HepG2 (cell line): Measurements from ENCODE around the gene CLEC20A. TPM values are rescaled to one million over a fixed set of nuclear protein-coding genes. Genes with fewer than 3 reads are reported as not detected.

Source experiments
- CENPT ChIP-seq: sonication (generic); formaldehyde crosslinking; IDR thresholded peaks from 2 replicates; pipeline ENCODE4 v1.8.0; 2022; ENCODE audit warnings: low read depth, mild to moderate bottlenecking, moderate library complexity, missing genetic modification reagents
- GATAD1 ChIP-seq: IDR thresholded peaks from 2 replicates; pipeline ENCODE4 v1.6.1; 2016; ENCODE audit warnings: missing genetic modification reagents, missing compliant biosample characterization
- HBP1 ChIP-seq: IDR thresholded peaks from 2 replicates; pipeline ENCODE4 v1.6.1; 2016; ENCODE audit warnings: low read depth, control low read depth
- HDAC2 ChIP-seq: sonication (generic); formaldehyde crosslinking; IDR thresholded peaks from 2 replicates; pipeline ENCODE4 v1.4.0; 2020; ENCODE audit warnings: missing genetic modification reagents
- HNRNPH1 ChIP-seq: fragments of 200-400 bp; formaldehyde crosslinking; optimal IDR thresholded peaks from 2 replicates; pipeline ENCODE3; 2017; ENCODE audit warnings: mild to moderate bottlenecking, low read depth, low read length
- IRF9 ChIP-seq: sonication (generic); formaldehyde crosslinking; IDR thresholded peaks from 2 replicates; pipeline ENCODE4 v1.8.0; 2022; ENCODE audit warnings: missing genetic modification reagents, mild to moderate bottlenecking, borderline replicate concordance
- KLF15 ChIP-seq: sonication (generic); formaldehyde crosslinking; IDR thresholded peaks from 2 replicates; pipeline ENCODE4 v1.8.1; 2023; ENCODE audit warnings: borderline replicate concordance, mild to moderate bottlenecking, inconsistent platforms, missing genetic modification reagents, mixed read lengths
- NPAS2 ChIP-seq: sonication (generic); formaldehyde crosslinking; IDR thresholded peaks from 2 replicates; pipeline ENCODE4 v1.8.0; 2022; ENCODE audit warnings: mild to moderate bottlenecking, missing genetic modification reagents, borderline replicate concordance
- NR2F6 ChIP-seq, 2 experiments: IDR thresholded peaks; 2 replicates each; pipeline ENCODE4 v1.6.1; 2016; ENCODE audit warnings: antibody characterized with exemption in 1 of 2, mild to moderate bottlenecking in 1 of 2
- PRPF4 ChIP-seq: fragments of 200-400 bp; formaldehyde crosslinking; IDR thresholded peaks from 2 replicates; pipeline ENCODE4 v1.6.1; 2016; ENCODE audit warnings: low read length, low read depth; ENCODE audit not compliant: poor library complexity, severe bottlenecking
- RBM39 ChIP-seq: fragments of 200-400 bp; formaldehyde crosslinking; IDR thresholded peaks from one replicate; pipeline ENCODE4 v1.6.1; 2018; ENCODE audit warnings: antibody characterized with exemption, mild to moderate bottlenecking, low read depth, low read length; ENCODE audit not compliant: poor library complexity, severe bottlenecking
- SIX1 ChIP-seq: sonication (generic); formaldehyde crosslinking; IDR thresholded peaks from 2 replicates; pipeline ENCODE4 v1.4.0; 2020; ENCODE audit warnings: missing genetic modification reagents, borderline replicate concordance
- STAT5B ChIP-seq: sonication (generic); formaldehyde crosslinking; IDR thresholded peaks from 2 replicates; pipeline ENCODE4 v1.4.0; 2020; ENCODE audit warnings: missing genetic modification reagents
- SUZ12 ChIP-seq: fragments of 150-350 bp; IDR thresholded peaks from 2 replicates; pipeline ENCODE4 v1.6.1; 2014; ENCODE audit warnings: low read depth, low read length
- TBL1XR1 ChIP-seq: fragments of 150-350 bp; IDR thresholded peaks from 2 replicates; pipeline ENCODE4 v1.6.1; 2014; ENCODE audit warnings: borderline replicate concordance, low read length; ENCODE audit not compliant: partially characterized antibody
- TCF7 ChIP-seq: sonication (generic); IDR thresholded peaks from 2 replicates; pipeline ENCODE4 v1.6.1; 2016; ENCODE audit warnings: antibody characterized with exemption, low read depth
- ZHX2 ChIP-seq, 2 experiments: sonication (generic) in 1 of 2; formaldehyde crosslinking in 1 of 2; IDR thresholded peaks; 2 replicates each; pipeline versions ENCODE4 v1.6.1 to v1.9.0; 2014 to 2022; ENCODE audit warnings: antibody characterized with exemption in 1 of 2, borderline replicate concordance in 1 of 2, inconsistent platforms in 1 of 2, low read depth in 1 of 2, missing genetic modification reagents in 1 of 2
- ZNF136 ChIP-seq: sonication (generic); formaldehyde crosslinking; IDR thresholded peaks from 2 replicates; pipeline ENCODE4 v1.8.1; 2022; ENCODE audit warnings: low read depth, mild to moderate bottlenecking, moderate library complexity, missing genetic modification reagents
- ZNF576 ChIP-seq: sonication (generic); formaldehyde crosslinking; IDR thresholded peaks from 2 replicates; pipeline ENCODE4 v1.4.0; 2020; ENCODE audit warnings: mild to moderate bottlenecking, missing genetic modification reagents
- ZNF644 ChIP-seq: IDR thresholded peaks from 2 replicates; pipeline ENCODE4 v1.6.1; 2016; ENCODE audit warnings: low read depth
- ZNF790 ChIP-seq: sonication (generic); formaldehyde crosslinking; IDR thresholded peaks from 2 replicates; pipeline ENCODE4 v1.8.0; 2022; ENCODE audit warnings: missing genetic modification reagents, mild to moderate bottlenecking, borderline replicate concordance
- ZSCAN30 ChIP-seq: sonication (generic); formaldehyde crosslinking; IDR thresholded peaks from 2 replicates; pipeline ENCODE4 v1.5.0; 2020; ENCODE audit warnings: mild to moderate bottlenecking, missing genetic modification reagents
- polyA plus RNA-seq, 8 experiments: library from polyadenylated mRNA; depleted of rRNA in 3 of 8; stranded (reverse) in 7 of 8; unstranded in 1 of 8; fragments of >200 nt; fragmentation: Illumina TruSeq in 4 of 8; extraction: Trizol in 4 of 8; gene quantifications; 2 replicates each; pipeline versions ENCODE4 v1.2.1 to v1.2.3, GENCODE V29; 2011 to 2016; ENCODE audit warnings: low read depth in 4 of 8, missing spikeins in 1 of 8, mixed read lengths in 1 of 8; ENCODE audit not compliant: insufficient read depth in 1 of 8
- total RNA-seq, 5 experiments: library from RNA; depleted of rRNA; stranded (reverse); fragments of >200 nt; fragmentation: Illumina TruSeq; extraction: Trizol; gene quantifications; 2 replicates each; pipeline ENCODE4 v1.2.3, GENCODE V29; 2016; ENCODE audit warnings: low read depth in 1 of 5

Gene CLEC20A
- total and polyA plus RNA-seq, 2 of the 13 experiments (the other 11 are each of a cell fraction or from before 2014, with no cell fraction given): not detected

- no peak for TF ChIP-seq GATAD1 (CRISPR knock-in tag)
- TF ChIP-seq KLF15 (CRISPR knock-in tag): no peak
- no peak for TF ChIP-seq NR2F6 (IDR thresholded peaks at IDR 0.05)
- peak; percentile 6; the same call in 1 of the 2 replicates for TF ChIP-seq NR2F6 (CRISPR knock-in tag; IDR thresholded peaks at IDR 0.05)
- TF ChIP-seq HNRNPH1: no peak
- TF ChIP-seq RBM39: no peak
- no peak for TF ChIP-seq CENPT (CRISPR knock-in tag)
- no peak for TF ChIP-seq ZNF644 (CRISPR knock-in tag)
- no peak for TF ChIP-seq IRF9 (CRISPR knock-in tag)
- no peak for TF ChIP-seq TCF7
- no peak for TF ChIP-seq STAT5B (CRISPR knock-in tag)
- TF ChIP-seq NPAS2: no peak
- no peak for TF ChIP-seq PRPF4
- TF ChIP-seq ZNF136 (CRISPR knock-in tag): no peak
- no peak for TF ChIP-seq TBL1XR1
- TF ChIP-seq ZNF790 (CRISPR knock-in tag): no peak
- no peak for TF ChIP-seq ZHX2 (IDR thresholded peaks at IDR 0.05; ENCODE audit: low read depth)
- TF ChIP-seq ZHX2 (CRISPR knock-in tag; IDR thresholded peaks at IDR 0.05; ENCODE audit: borderline replicate concordance): no peak
- TF ChIP-seq HDAC2 (CRISPR knock-in tag): 0 out of 2 replicates have a peak, but pooled peaks have one; percentile 27
- no peak for TF ChIP-seq ZSCAN30 (CRISPR knock-in tag)
- no peak for TF ChIP-seq SUZ12
- 0 out of 2 replicates have a peak, but pooled peaks have one; percentile 46 for TF ChIP-seq HBP1 (CRISPR knock-in tag)
- TF ChIP-seq ZNF576 (CRISPR knock-in tag): 0 out of 2 replicates have a peak, but pooled peaks have one; percentile 37
- TF ChIP-seq SIX1 (CRISPR knock-in tag): no peak
Measured at GRCh38 chr1:178532392-178532791, 35.6 kb upstream of the CLEC20A start (continued).
